Measurements from ENCODE around the gene PLAC9.

PLAC9 gene

GRCh38 chr10:80186364-80187012, 54.0 kb downstream of the PLAC9 start:
- DNase-seq, result no peak

GRCh38 chr10:80187060-80187459, 54.5 kb downstream of the PLAC9 start:
- DNase-seq, result no peak

- no peak for DNase-seq
Measured at GRCh38 chr10:80187465-80188409, 55.2 kb downstream of the PLAC9 start.

GRCh38 chr10:80188713-80189112, 56.2 kb downstream of the PLAC9 start:
- DNase-seq, result no peak

GRCh38 chr10:80191589-80192270, 59.2 kb downstream of the PLAC9 start:
- DNase-seq, result no peak

- no peak for DNase-seq
Measured at GRCh38 chr10:80192553-80192952, 60.0 kb downstream of the PLAC9 start.

- DNase-seq, result no peak
Measured at GRCh38 chr10:80194373-80195045, 62.0 kb downstream of the PLAC9 start.

Data from NCI-H1930 (cell line).